HUDEP-2 (cell line): ENCODE data around the gene FBXL7.

Experiments
- DNase-seq, 76 experiments: peaks; one replicate each; lab custom pipeline; 2025; ENCODE audit not compliant: unreplicated experiment in 76 of 76; lab: John Stamatoyannopoulos, UW

FBXL7 gene

GRCh38 chr5:15645381-15646160, 145.6 kb downstream of the FBXL7 start:
- no peak for DNase-seq

- no peak for DNase-seq
Measured at GRCh38 chr5:15646371-15646770, 146.4 kb downstream of the FBXL7 start.

- DNase-seq = no peak
Measured at GRCh38 chr5:15647251-15647650, 147.3 kb downstream of the FBXL7 start.

- no peak for DNase-seq
Measured at GRCh38 chr5:15650266-15650665, 150.3 kb downstream of the FBXL7 start.

GRCh38 chr5:15654779-15655178, 154.8 kb downstream of the FBXL7 start:
- DNase-seq = no peak

GRCh38 chr5:15655683-15656082, 155.7 kb downstream of the FBXL7 start:
- no peak for DNase-seq

- no peak for DNase-seq
Measured at GRCh38 chr5:15664961-15665360, 165.0 kb downstream of the FBXL7 start.

GRCh38 chr5:15669826-15670225, 169.8 kb downstream of the FBXL7 start:
- no peak for DNase-seq

GRCh38 chr5:15674716-15675115, 174.7 kb downstream of the FBXL7 start:
- DNase-seq = no peak

- no peak for DNase-seq
Measured at GRCh38 chr5:15676591-15676990, 176.6 kb downstream of the FBXL7 start.

- no peak for DNase-seq
Measured at GRCh38 chr5:15679161-15679560, 179.2 kb downstream of the FBXL7 start.

- no peak for DNase-seq
Measured at GRCh38 chr5:15680455-15680854, 180.5 kb downstream of the FBXL7 start.

GRCh38 chr5:15682122-15682521, 182.1 kb downstream of the FBXL7 start:
- DNase-seq = no peak

- DNase-seq = no peak
Measured at GRCh38 chr5:15682566-15682965, 182.6 kb downstream of the FBXL7 start.

GRCh38 chr5:15683332-15683731, 183.4 kb downstream of the FBXL7 start:
- no peak for DNase-seq

GRCh38 chr5:15687401-15687800, 187.4 kb downstream of the FBXL7 start:
- DNase-seq = no peak

- no peak for DNase-seq
Measured at GRCh38 chr5:15689836-15690235, 189.9 kb downstream of the FBXL7 start.

- DNase-seq = no peak
Measured at GRCh38 chr5:15690611-15691010, 190.6 kb downstream of the FBXL7 start.

GRCh38 chr5:15691521-15691920, 191.5 kb downstream of the FBXL7 start:
- no peak for DNase-seq

GRCh38 chr5:15692706-15693381, 192.9 kb downstream of the FBXL7 start:
- DNase-seq = no peak

- DNase-seq = no peak
Measured at GRCh38 chr5:15693382-15693728, 193.4 kb downstream of the FBXL7 start.

GRCh38 chr5:15693933-15694332, 194.0 kb downstream of the FBXL7 start:
- no peak for DNase-seq
